HepG2 (cell line): Measurements from ENCODE around the gene KHK. TPM values are rescaled to one million over a fixed set of nuclear protein-coding genes. Genes with fewer than 3 reads are reported as not detected.

Experiments
- GPN1 ChIP-seq: sonication (generic); formaldehyde crosslinking; IDR thresholded peaks from 2 replicates; pipeline ENCODE4 v1.5.1; 2020; ENCODE audit warnings: missing genetic modification reagents, borderline replicate concordance
- NFE2L1 ChIP-seq: sonication (generic); formaldehyde crosslinking; IDR thresholded peaks from 2 replicates; pipeline ENCODE4 v1.4.0; 2020; ENCODE audit warnings: missing genetic modification reagents, mild to moderate bottlenecking, borderline replicate concordance
- RBAK ChIP-seq: sonication (generic); formaldehyde crosslinking; IDR thresholded peaks from 2 replicates; pipeline ENCODE4 v1.5.1; 2020; ENCODE audit warnings: mild to moderate bottlenecking, missing genetic modification reagents
- RFX5 ChIP-seq: IDR thresholded peaks from 2 replicates; pipeline ENCODE4 v1.6.1; 2011; ENCODE audit warnings: low read depth, low read length, improper control_type of control experiment
- ZNF274 ChIP-seq: sonication (generic); formaldehyde crosslinking; IDR thresholded peaks from 2 replicates; pipeline ENCODE4 v1.5.1; 2020; ENCODE audit warnings: mild to moderate bottlenecking, missing genetic modification reagents
- ZNF343 ChIP-seq: sonication (generic); formaldehyde crosslinking; IDR thresholded peaks from 2 replicates; pipeline ENCODE4 v1.4.0; 2020; ENCODE audit warnings: mild to moderate bottlenecking, missing genetic modification reagents
- polyA plus RNA-seq, 8 experiments: library from polyadenylated mRNA; depleted of rRNA in 3 of 8; stranded (reverse) in 7 of 8; unstranded in 1 of 8; fragments of >200 nt; fragmentation: Illumina TruSeq in 4 of 8; extraction: Trizol in 4 of 8; gene quantifications; 2 replicates each; pipeline versions ENCODE4 v1.2.1 to v1.2.3, GENCODE V29; 2011 to 2016; ENCODE audit warnings: low read depth in 4 of 8, missing spikeins in 1 of 8, mixed read lengths in 1 of 8; ENCODE audit not compliant: insufficient read depth in 1 of 8
- total RNA-seq, 5 experiments: library from RNA; depleted of rRNA; stranded (reverse); fragments of >200 nt; fragmentation: Illumina TruSeq; extraction: Trizol; gene quantifications; 2 replicates each; pipeline ENCODE4 v1.2.3, GENCODE V29; 2016; ENCODE audit warnings: low read depth in 1 of 5
- TF ChIP-seq, protein P1 (sequence below): sonication (generic); formaldehyde crosslinking; IDR thresholded peaks from 2 replicates; pipeline ENCODE4 v1.4.0; 2020; ENCODE audit warnings: missing genetic modification reagents
- TF ChIP-seq, protein P2 (sequence below), 2 experiments: sonication (generic) in 1 of 2; formaldehyde crosslinking in 1 of 2; IDR thresholded peaks; 2 replicates each; pipeline versions ENCODE4 v1.4.0 to v1.6.1; 2016 to 2020; ENCODE audit warnings: borderline replicate concordance in 1 of 2, low read depth in 1 of 2, mild to moderate bottlenecking in 1 of 2, missing genetic modification reagents in 1 of 2
- TF ChIP-seq, protein P3 (sequence below): IDR thresholded peaks from 2 replicates; pipeline ENCODE4 v1.6.1; 2012; ENCODE audit warnings: inconsistent platforms
- TF ChIP-seq, protein P4 (sequence below): sonication (generic); formaldehyde crosslinking; IDR thresholded peaks from 2 replicates; pipeline ENCODE4 v1.5.0; 2020; ENCODE audit warnings: mild to moderate bottlenecking, missing genetic modification reagents
- TF ChIP-seq, protein P5 (sequence below): sonication (generic); formaldehyde crosslinking; IDR thresholded peaks from 2 replicates; pipeline ENCODE4 v1.8.0; 2022; ENCODE audit warnings: mild to moderate bottlenecking, missing genetic modification reagents
- TF ChIP-seq, protein P6 (sequence below): sonication (generic); formaldehyde crosslinking; IDR thresholded peaks from 2 replicates; pipeline ENCODE4 v1.4.0; 2020; ENCODE audit warnings: mild to moderate bottlenecking, missing genetic modification reagents

The KHK gene
- total and polyA plus RNA-seq, 2 of the 13 experiments (the other 11 are each of a cell fraction or from before 2014, with no cell fraction given), result 40.9 to 99.2 TPM

GRCh38 chr2:27078267-27079194 lies 8.0 kb upstream of the KHK start, which contains the start of gene EMILIN1 (continued):
- TF ChIP-seq, protein P1, sequence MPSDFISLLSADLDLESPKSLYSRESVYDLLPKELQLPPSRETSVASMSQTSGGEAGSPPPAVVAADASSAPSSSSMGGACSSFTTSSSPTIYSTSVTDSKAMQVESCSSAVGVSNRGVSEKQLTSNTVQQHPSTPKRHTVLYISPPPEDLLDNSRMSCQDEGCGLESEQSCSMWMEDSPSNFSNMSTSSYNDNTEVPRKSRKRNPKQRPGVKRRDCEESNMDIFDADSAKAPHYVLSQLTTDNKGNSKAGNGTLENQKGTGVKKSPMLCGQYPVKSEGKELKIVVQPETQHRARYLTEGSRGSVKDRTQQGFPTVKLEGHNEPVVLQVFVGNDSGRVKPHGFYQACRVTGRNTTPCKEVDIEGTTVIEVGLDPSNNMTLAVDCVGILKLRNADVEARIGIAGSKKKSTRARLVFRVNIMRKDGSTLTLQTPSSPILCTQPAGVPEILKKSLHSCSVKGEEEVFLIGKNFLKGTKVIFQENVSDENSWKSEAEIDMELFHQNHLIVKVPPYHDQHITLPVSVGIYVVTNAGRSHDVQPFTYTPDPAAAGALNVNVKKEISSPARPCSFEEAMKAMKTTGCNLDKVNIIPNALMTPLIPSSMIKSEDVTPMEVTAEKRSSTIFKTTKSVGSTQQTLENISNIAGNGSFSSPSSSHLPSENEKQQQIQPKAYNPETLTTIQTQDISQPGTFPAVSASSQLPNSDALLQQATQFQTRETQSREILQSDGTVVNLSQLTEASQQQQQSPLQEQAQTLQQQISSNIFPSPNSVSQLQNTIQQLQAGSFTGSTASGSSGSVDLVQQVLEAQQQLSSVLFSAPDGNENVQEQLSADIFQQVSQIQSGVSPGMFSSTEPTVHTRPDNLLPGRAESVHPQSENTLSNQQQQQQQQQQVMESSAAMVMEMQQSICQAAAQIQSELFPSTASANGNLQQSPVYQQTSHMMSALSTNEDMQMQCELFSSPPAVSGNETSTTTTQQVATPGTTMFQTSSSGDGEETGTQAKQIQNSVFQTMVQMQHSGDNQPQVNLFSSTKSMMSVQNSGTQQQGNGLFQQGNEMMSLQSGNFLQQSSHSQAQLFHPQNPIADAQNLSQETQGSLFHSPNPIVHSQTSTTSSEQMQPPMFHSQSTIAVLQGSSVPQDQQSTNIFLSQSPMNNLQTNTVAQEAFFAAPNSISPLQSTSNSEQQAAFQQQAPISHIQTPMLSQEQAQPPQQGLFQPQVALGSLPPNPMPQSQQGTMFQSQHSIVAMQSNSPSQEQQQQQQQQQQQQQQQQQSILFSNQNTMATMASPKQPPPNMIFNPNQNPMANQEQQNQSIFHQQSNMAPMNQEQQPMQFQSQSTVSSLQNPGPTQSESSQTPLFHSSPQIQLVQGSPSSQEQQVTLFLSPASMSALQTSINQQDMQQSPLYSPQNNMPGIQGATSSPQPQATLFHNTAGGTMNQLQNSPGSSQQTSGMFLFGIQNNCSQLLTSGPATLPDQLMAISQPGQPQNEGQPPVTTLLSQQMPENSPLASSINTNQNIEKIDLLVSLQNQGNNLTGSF (CRISPR knock-in tag), result no peak
- TF ChIP-seq, protein P2, sequence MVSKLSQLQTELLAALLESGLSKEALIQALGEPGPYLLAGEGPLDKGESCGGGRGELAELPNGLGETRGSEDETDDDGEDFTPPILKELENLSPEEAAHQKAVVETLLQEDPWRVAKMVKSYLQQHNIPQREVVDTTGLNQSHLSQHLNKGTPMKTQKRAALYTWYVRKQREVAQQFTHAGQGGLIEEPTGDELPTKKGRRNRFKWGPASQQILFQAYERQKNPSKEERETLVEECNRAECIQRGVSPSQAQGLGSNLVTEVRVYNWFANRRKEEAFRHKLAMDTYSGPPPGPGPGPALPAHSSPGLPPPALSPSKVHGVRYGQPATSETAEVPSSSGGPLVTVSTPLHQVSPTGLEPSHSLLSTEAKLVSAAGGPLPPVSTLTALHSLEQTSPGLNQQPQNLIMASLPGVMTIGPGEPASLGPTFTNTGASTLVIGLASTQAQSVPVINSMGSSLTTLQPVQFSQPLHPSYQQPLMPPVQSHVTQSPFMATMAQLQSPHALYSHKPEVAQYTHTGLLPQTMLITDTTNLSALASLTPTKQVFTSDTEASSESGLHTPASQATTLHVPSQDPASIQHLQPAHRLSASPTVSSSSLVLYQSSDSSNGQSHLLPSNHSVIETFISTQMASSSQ (IDR thresholded peaks at IDR 0.05; ENCODE audit: low read depth), result no peak
- TF ChIP-seq, protein P2 (CRISPR knock-in tag; IDR thresholded peaks at IDR 0.05; ENCODE audit: borderline replicate concordance), result no peak
- TF ChIP-seq ZNF274 (CRISPR knock-in tag), result peak; percentile 72
- no peak for TF ChIP-seq ZNF343 (CRISPR knock-in tag)
- no peak for TF ChIP-seq RFX5
- TF ChIP-seq, protein P3, sequence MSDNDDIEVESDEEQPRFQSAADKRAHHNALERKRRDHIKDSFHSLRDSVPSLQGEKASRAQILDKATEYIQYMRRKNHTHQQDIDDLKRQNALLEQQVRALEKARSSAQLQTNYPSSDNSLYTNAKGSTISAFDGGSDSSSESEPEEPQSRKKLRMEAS, result peak; percentile 59
- TF ChIP-seq RBAK, result no peak
- TF ChIP-seq, protein P4, sequence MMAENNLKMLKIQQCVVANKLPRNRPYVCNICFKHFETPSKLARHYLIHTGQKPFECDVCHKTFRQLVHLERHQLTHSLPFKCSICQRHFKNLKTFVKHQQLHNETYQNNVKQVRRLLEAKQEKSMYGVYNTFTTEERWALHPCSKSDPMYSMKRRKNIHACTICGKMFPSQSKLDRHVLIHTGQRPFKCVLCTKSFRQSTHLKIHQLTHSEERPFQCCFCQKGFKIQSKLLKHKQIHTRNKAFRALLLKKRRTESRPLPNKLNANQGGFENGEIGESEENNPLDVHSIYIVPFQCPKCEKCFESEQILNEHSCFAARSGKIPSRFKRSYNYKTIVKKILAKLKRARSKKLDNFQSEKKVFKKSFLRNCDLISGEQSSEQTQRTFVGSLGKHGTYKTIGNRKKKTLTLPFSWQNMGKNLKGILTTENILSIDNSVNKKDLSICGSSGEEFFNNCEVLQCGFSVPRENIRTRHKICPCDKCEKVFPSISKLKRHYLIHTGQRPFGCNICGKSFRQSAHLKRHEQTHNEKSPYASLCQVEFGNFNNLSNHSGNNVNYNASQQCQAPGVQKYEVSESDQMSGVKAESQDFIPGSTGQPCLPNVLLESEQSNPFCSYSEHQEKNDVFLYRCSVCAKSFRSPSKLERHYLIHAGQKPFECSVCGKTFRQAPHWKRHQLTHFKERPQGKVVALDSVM (CRISPR knock-in tag), result no peak
- TF ChIP-seq, protein P5, sequence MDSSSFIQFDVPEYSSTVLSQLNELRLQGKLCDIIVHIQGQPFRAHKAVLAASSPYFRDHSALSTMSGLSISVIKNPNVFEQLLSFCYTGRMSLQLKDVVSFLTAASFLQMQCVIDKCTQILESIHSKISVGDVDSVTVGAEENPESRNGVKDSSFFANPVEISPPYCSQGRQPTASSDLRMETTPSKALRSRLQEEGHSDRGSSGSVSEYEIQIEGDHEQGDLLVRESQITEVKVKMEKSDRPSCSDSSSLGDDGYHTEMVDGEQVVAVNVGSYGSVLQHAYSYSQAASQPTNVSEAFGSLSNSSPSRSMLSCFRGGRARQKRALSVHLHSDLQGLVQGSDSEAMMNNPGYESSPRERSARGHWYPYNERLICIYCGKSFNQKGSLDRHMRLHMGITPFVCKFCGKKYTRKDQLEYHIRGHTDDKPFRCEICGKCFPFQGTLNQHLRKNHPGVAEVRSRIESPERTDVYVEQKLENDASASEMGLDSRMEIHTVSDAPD (CRISPR knock-in tag), result no peak
- no peak for TF ChIP-seq NFE2L1 (CRISPR knock-in tag)
- TF ChIP-seq, protein P6, sequence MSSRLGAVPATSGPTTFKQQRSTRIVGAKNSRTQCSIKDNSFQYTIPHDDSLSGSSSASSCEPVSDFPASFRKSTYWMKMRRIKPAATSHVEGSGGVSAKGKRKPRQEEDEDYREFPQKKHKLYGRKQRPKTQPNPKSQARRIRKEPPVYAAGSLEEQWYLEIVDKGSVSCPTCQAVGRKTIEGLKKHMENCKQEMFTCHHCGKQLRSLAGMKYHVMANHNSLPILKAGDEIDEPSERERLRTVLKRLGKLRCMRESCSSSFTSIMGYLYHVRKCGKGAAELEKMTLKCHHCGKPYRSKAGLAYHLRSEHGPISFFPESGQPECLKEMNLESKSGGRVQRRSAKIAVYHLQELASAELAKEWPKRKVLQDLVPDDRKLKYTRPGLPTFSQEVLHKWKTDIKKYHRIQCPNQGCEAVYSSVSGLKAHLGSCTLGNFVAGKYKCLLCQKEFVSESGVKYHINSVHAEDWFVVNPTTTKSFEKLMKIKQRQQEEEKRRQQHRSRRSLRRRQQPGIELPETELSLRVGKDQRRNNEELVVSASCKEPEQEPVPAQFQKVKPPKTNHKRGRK (CRISPR knock-in tag), result no peak
- TF ChIP-seq GPN1 (CRISPR knock-in tag), result no peak
